Astrocyte (in vitro differentiated cells and primary cell): ENCODE data around the gene ARHGEF10L. TPM values are rescaled to one million over a fixed set of nuclear protein-coding genes. Genes with fewer than 3 reads are reported as not detected.
A peak's percentile ranks its signal among the peaks of the same experiment; 100 is the strongest.

ENCODE experiments used
- DNase-seq: peaks from one replicate; pipeline ENCODE4 v3.0.0-alpha.2; 2010; ENCODE audit warnings: low read depth
- FAIRE-seq: peaks from 2 replicates; lab custom pipeline; 2011; peaks lifted over from hg19 to GRCh38; lab: Jason Lieb, UNC
- H2AFZ ChIP-seq: 2 replicates; pipeline ENCODE4 v1.6.0; 2012; ENCODE audit warnings: low read depth, low read length, inconsistent platforms
- H3K27ac ChIP-seq: 2 replicates; pipeline ENCODE4 v1.5.1; 2011; ENCODE audit warnings: low read depth, low read length, inconsistent platforms
- H3K27me3 ChIP-seq: 2 replicates; pipeline ENCODE4 v1.6.0; 2011; ENCODE audit warnings: low read length, inconsistent platforms; ENCODE audit not compliant: insufficient read depth
- H3K36me3 ChIP-seq: 2 replicates; pipeline ENCODE4 v1.5.1; 2011; ENCODE audit warnings: low read length, inconsistent platforms; ENCODE audit not compliant: insufficient read depth
- H3K4me1 ChIP-seq: 2 replicates; pipeline ENCODE4 v1.5.1; 2011; ENCODE audit warnings: low read length, inconsistent platforms; ENCODE audit not compliant: insufficient read depth
- H3K4me2 ChIP-seq: 2 replicates; pipeline ENCODE4 v1.6.0; 2012; ENCODE audit warnings: low read length, inconsistent platforms
- H3K4me3 ChIP-seq: 2 replicates; pipeline ENCODE4 v1.5.1; 2011; ENCODE audit warnings: low read depth, mild to moderate bottlenecking, low read length, inconsistent platforms; ENCODE audit not compliant: insufficient read depth
- H3K79me2 ChIP-seq: 2 replicates; pipeline ENCODE4 v1.6.0; 2012; ENCODE audit warnings: mild to moderate bottlenecking, low read length, inconsistent platforms; ENCODE audit not compliant: insufficient read depth
- H3K9ac ChIP-seq: 2 replicates; pipeline ENCODE4 v1.6.0; 2012; ENCODE audit warnings: mild to moderate bottlenecking, low read length, inconsistent platforms
- H3K9me3 ChIP-seq: 2 replicates; pipeline ENCODE4 v1.5.1; 2012; ENCODE audit warnings: low read depth, mild to moderate bottlenecking, low read length, inconsistent platforms; ENCODE audit not compliant: insufficient read depth
- H4K20me1 ChIP-seq: 2 replicates; pipeline ENCODE4 v1.6.0; 2012; ENCODE audit warnings: low read length, inconsistent platforms; ENCODE audit not compliant: insufficient read depth
- H3K27ac Mint-ChIP-seq: one replicate; pipeline ENCODE4 v1.8.0; 2021; ENCODE audit warnings: mild to moderate bottlenecking, mixed read lengths; ENCODE audit not compliant: unreplicated experiment
- H3K27me3 Mint-ChIP-seq: one replicate; pipeline ENCODE4 v1.8.0; 2021; ENCODE audit warnings: low read depth, mixed read lengths; ENCODE audit not compliant: unreplicated experiment
- H3K36me3 Mint-ChIP-seq: one replicate; pipeline ENCODE4 v1.8.0; 2021; ENCODE audit warnings: low read depth, mixed read lengths; ENCODE audit not compliant: unreplicated experiment
- H3K4me1 Mint-ChIP-seq: one replicate; pipeline ENCODE4 v1.8.0; 2021; ENCODE audit warnings: low read depth, mixed read lengths; ENCODE audit not compliant: unreplicated experiment
- H3K4me3 Mint-ChIP-seq: one replicate; pipeline ENCODE4 v1.8.0; 2021; ENCODE audit warnings: mild to moderate bottlenecking, moderate library complexity, mixed read lengths; ENCODE audit not compliant: unreplicated experiment
- H3K9me3 Mint-ChIP-seq: one replicate; pipeline ENCODE4 v1.8.0; 2021; ENCODE audit warnings: mild to moderate bottlenecking, mixed read lengths; ENCODE audit not compliant: unreplicated experiment
- EZH2 ChIP-seq: IDR thresholded peaks from 2 replicates; pipeline ENCODE4 v1.6.1; 2012; ENCODE audit warnings: mild to moderate bottlenecking, low read length, inconsistent platforms; ENCODE audit not compliant: insufficient read depth
- total RNA-seq: library from RNA; stranded (reverse); gene quantifications from 2 replicates; pipeline ENCODE4 v1.2.1, GENCODE V29; 2021
- TF ChIP-seq, protein P1 (sequence below): IDR thresholded peaks from 2 replicates; pipeline ENCODE4 v1.5.1; 2011; ENCODE audit warnings: low read depth, mild to moderate bottlenecking, inconsistent platforms, low read length, moderate library complexity; ENCODE audit not compliant: insufficient read depth

ARHGEF10L gene
- total RNA-seq, 1 donor from 2014 or later: 14.2 TPM

- H3K27ac ChIP-seq: peak overlapping the region; percentile 50
Measured at GRCh38 chr1:17633654-17634053, 94.2 kb downstream of the ARHGEF10L start.

GRCh38 chr1:17635276-17635675 is 95.8 kb downstream of the ARHGEF10L start:
- H3K9me3 Mint-ChIP-seq: no peaks in the 10 kb centered on the region
- no peaks in the 10 kb centered on the region for H3K27me3 Mint-ChIP-seq
- Histone ChIP-seq H3K27ac (no peak overlapping the region), H3K4me2 (no peak overlapping the region), H3K79me2 (no peaks in the 10 kb centered on the region), H3K36me3 (peaks cover 8% of the 10 kb centered on the region), H3K4me1 (peaks cover 21% of the 10 kb centered on the region), H4K20me1 (peaks cover 4% of the 10 kb centered on the region), H3K27me3 (no peaks in the 10 kb centered on the region), H3K9me3 (no peaks in the 10 kb centered on the region), H3K9ac (no peak overlapping the region), H3K4me3 (no peak overlapping the region), H2AFZ (no peak overlapping the region)
- TF ChIP-seq, protein P1, sequence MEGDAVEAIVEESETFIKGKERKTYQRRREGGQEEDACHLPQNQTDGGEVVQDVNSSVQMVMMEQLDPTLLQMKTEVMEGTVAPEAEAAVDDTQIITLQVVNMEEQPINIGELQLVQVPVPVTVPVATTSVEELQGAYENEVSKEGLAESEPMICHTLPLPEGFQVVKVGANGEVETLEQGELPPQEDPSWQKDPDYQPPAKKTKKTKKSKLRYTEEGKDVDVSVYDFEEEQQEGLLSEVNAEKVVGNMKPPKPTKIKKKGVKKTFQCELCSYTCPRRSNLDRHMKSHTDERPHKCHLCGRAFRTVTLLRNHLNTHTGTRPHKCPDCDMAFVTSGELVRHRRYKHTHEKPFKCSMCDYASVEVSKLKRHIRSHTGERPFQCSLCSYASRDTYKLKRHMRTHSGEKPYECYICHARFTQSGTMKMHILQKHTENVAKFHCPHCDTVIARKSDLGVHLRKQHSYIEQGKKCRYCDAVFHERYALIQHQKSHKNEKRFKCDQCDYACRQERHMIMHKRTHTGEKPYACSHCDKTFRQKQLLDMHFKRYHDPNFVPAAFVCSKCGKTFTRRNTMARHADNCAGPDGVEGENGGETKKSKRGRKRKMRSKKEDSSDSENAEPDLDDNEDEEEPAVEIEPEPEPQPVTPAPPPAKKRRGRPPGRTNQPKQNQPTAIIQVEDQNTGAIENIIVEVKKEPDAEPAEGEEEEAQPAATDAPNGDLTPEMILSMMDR: no peak
- no peak for TF ChIP-seq EZH2
- FAIRE-seq (no peak), DNase-seq (no peak)
- H3K36me3 Mint-ChIP-seq: peaks cover 31% of the 10 kb centered on the region
- no peak overlapping the region for H3K4me3 Mint-ChIP-seq
- H3K27ac Mint-ChIP-seq: peak overlapping the region; percentile 44
- peaks cover 18% of the 10 kb centered on the region for H3K4me1 Mint-ChIP-seq

More at GRCh38 chr1:17633654-17634053, 94.2 kb downstream of the ARHGEF10L start:
- H3K4me2 ChIP-seq: peak overlapping the region; percentile 39
- DNase-seq: peak; percentile 83
- no peaks in the 10 kb centered on the region for H4K20me1 ChIP-seq
- no peak for TF ChIP-seq EZH2
- TF ChIP-seq, protein P1: no peak
- no peaks in the 10 kb centered on the region for H3K27me3 Mint-ChIP-seq
- FAIRE-seq: peak; percentile 45
- H3K4me1 Mint-ChIP-seq: peaks cover 18% of the 10 kb centered on the region
- no peak overlapping the region for H2AFZ ChIP-seq
- H3K4me1 ChIP-seq: peaks cover 21% of the 10 kb centered on the region
- peaks cover 2% of the 10 kb centered on the region for H3K36me3 ChIP-seq
- peak overlapping the region; percentile 22 for H3K9ac ChIP-seq
- H3K27me3 ChIP-seq: no peaks in the 10 kb centered on the region
- H3K9me3 Mint-ChIP-seq: no peaks in the 10 kb centered on the region
- no peak overlapping the region for H3K27ac Mint-ChIP-seq
- peaks cover 32% of the 10 kb centered on the region for H3K36me3 Mint-ChIP-seq
- no peak overlapping the region for H3K4me3 ChIP-seq
- H3K79me2 ChIP-seq: no peaks in the 10 kb centered on the region
- H3K4me3 Mint-ChIP-seq: no peak overlapping the region
- no peaks in the 10 kb centered on the region for H3K9me3 ChIP-seq

- H3K9me3 Mint-ChIP-seq: no peaks in the 10 kb centered on the region
Measured at GRCh38 chr1:17635811-17636210, 96.3 kb downstream of the ARHGEF10L start.

More at GRCh38 chr1:17635811-17636210, 96.3 kb downstream of the ARHGEF10L start:
- H3K4me1 Mint-ChIP-seq: peaks cover 18% of the 10 kb centered on the region
- H3K27me3 Mint-ChIP-seq: no peaks in the 10 kb centered on the region
- H3K9me3 ChIP-seq: no peaks in the 10 kb centered on the region
- no peak overlapping the region for H2AFZ ChIP-seq
- peaks cover 21% of the 10 kb centered on the region for H3K4me1 ChIP-seq
- no peak overlapping the region for H3K4me2 ChIP-seq
- H3K36me3 ChIP-seq: peaks cover 8% of the 10 kb centered on the region
- DNase-seq: no peak
- no peak overlapping the region for H3K27ac ChIP-seq
- peaks cover 4% of the 10 kb centered on the region for H4K20me1 ChIP-seq
- H3K79me2 ChIP-seq: no peaks in the 10 kb centered on the region
- H3K27ac Mint-ChIP-seq: no peak overlapping the region
- TF ChIP-seq EZH2: no peak
- TF ChIP-seq, protein P1: no peak
- no peak overlapping the region for H3K4me3 ChIP-seq
- H3K36me3 Mint-ChIP-seq: peaks cover 32% of the 10 kb centered on the region
- no peak overlapping the region for H3K4me3 Mint-ChIP-seq
- no peak for FAIRE-seq
- no peaks in the 10 kb centered on the region for H3K27me3 ChIP-seq
- H3K9ac ChIP-seq: no peak overlapping the region
